ENCODE measurements around the gene CACNG5. TPM values are rescaled to one million over a fixed set of nuclear protein-coding genes. Genes with fewer than 3 reads are reported as not detected.

Gene CACNG5
- polyA plus RNA-seq, 3 donors: not detected

GRCh38 chr17:66910651-66911285 lies 75.9 kb downstream of the CACNG5 start:
- no peak for DNase-seq
- no peaks in the 10 kb centered on the region for H3K36me3 ChIP-seq (replicated peaks in 1 of 2; ENCODE audit: control insufficient read depth in 1 of 2, insufficient read depth in 2 of 2, low read length in 2 of 2)
- no peak for TF ChIP-seq CTCF (IDR thresholded peaks at IDR 0.05)

GRCh38 chr17:66915204-66915611 lies 80.3 kb downstream of the CACNG5 start:
- Histone ChIP-seq H3K4me2 (replicated peaks; ENCODE audit: extremely low read depth, low read length, poor library complexity, severe bottlenecking) (no peak overlapping the region), H3K4me3 (replicated peaks in 1 of 3; ENCODE audit: low read depth in 2 of 3, low read length in 3 of 3) (no peak overlapping the region), H2AFZ (ENCODE audit: insufficient read depth, low read depth, low read length, poor library complexity, severe bottlenecking) (no peak overlapping the region), H3K79me2 (ENCODE audit: insufficient read depth, low read length) (no peaks in the 10 kb centered on the region), H3K36me3 (replicated peaks in 1 of 2; ENCODE audit: control insufficient read depth in 1 of 2, insufficient read depth in 2 of 2, low read length in 2 of 2) (no peaks in the 10 kb centered on the region), H4K20me1 (ENCODE audit: insufficient read depth, low read length) (no peaks in the 10 kb centered on the region), H3K27ac (ENCODE audit: low read depth in 1 of 2, low read length in 2 of 2) (no peak overlapping the region), H3K27me3 (ENCODE audit: control insufficient read depth in 2 of 2, insufficient read depth in 2 of 2, low read length in 2 of 2) (no peaks in the 10 kb centered on the region), H3K4me1 (ENCODE audit: control insufficient read depth in 1 of 2, insufficient read depth in 2 of 2, low read length in 2 of 2) (no peaks in the 10 kb centered on the region), H3K9ac (ENCODE audit: insufficient read depth, low read length, poor library complexity, severe bottlenecking) (no peak overlapping the region), H3K9me3 (replicated peaks in 1 of 2; ENCODE audit: control insufficient read depth in 1 of 2, insufficient read depth in 1 of 2, low read length in 2 of 2) (no peaks in the 10 kb centered on the region)
- no peak overlapping the region for H3K27ac Mint-ChIP-seq
- intact Hi-C loops (cut with micrococcal nuclease): no loop called here
- H3K4me3 Mint-ChIP-seq: no peak overlapping the region
- no peak for TF ChIP-seq CTCF (IDR thresholded peaks at IDR 0.05)
- WGBS (ENCODE audit: insufficient coverage): 77% methylated on average over 7 of the region's 7 CpGs
- no peak for DNase-seq
- peaks cover 0 to 3% (median 0%) of the 10 kb centered on the region in 7 donors for H3K9me3 Mint-ChIP-seq
- H3K36me3 Mint-ChIP-seq: no peaks in the 10 kb centered on the region
- H3K4me1 Mint-ChIP-seq: no peaks in the 10 kb centered on the region
- peaks cover 4 to 15% (median 10%) of the 10 kb centered on the region in 3 donors for H3K27me3 Mint-ChIP-seq (ENCODE audit: low read depth in 3 of 3)

More at GRCh38 chr17:66910651-66911285, 75.9 kb downstream of the CACNG5 start:
- intact Hi-C loops (cut with micrococcal nuclease): no loop called here
- H3K4me3 ChIP-seq (replicated peaks in 1 of 3; ENCODE audit: low read depth in 2 of 3, low read length in 3 of 3): no peak overlapping the region
- H4K20me1 ChIP-seq (ENCODE audit: insufficient read depth, low read length): no peaks in the 10 kb centered on the region
- no peak overlapping the region for H3K4me2 ChIP-seq (replicated peaks; ENCODE audit: extremely low read depth, low read length, poor library complexity, severe bottlenecking)
- no peaks in the 10 kb centered on the region for H3K36me3 Mint-ChIP-seq
- H3K4me3 Mint-ChIP-seq: no peak overlapping the region
- 92% methylated on average over 16 of the region's 18 CpGs for WGBS (ENCODE audit: insufficient coverage)
- peaks cover 4 to 11% (median 8%) of the 10 kb centered on the region in 3 donors for H3K27me3 Mint-ChIP-seq (ENCODE audit: low read depth in 3 of 3)
- no peaks in the 10 kb centered on the region for H3K27me3 ChIP-seq (ENCODE audit: control insufficient read depth in 2 of 2, insufficient read depth in 2 of 2, low read length in 2 of 2)
- H3K9me3 ChIP-seq (replicated peaks in 1 of 2; ENCODE audit: control insufficient read depth in 1 of 2, insufficient read depth in 1 of 2, low read length in 2 of 2): no peaks in the 10 kb centered on the region
- H3K27ac Mint-ChIP-seq: peak overlapping the region in 1 of 7 donors; percentile 37
- H3K4me1 Mint-ChIP-seq: peaks cover 3% of the 10 kb centered on the region
- no peak overlapping the region for H3K27ac ChIP-seq (ENCODE audit: low read depth in 1 of 2, low read length in 2 of 2)
- no peaks in the 10 kb centered on the region for H3K79me2 ChIP-seq (ENCODE audit: insufficient read depth, low read length)
- no peaks in the 10 kb centered on the region for H3K4me1 ChIP-seq (ENCODE audit: control insufficient read depth in 1 of 2, insufficient read depth in 2 of 2, low read length in 2 of 2)
- no peak overlapping the region for H3K9ac ChIP-seq (ENCODE audit: insufficient read depth, low read length, poor library complexity, severe bottlenecking)
- H3K9me3 Mint-ChIP-seq: no peaks in the 10 kb centered on the region
- no peak overlapping the region for H2AFZ ChIP-seq (ENCODE audit: insufficient read depth, low read depth, low read length, poor library complexity, severe bottlenecking)

Data from CD14-positive monocyte (primary cell).